Measurements from ENCODE around the gene ANXA11. TPM values are rescaled to one million over a fixed set of nuclear protein-coding genes. Genes with fewer than 3 reads are reported as not detected.

The ANXA11 gene
- total RNA-seq, 2 experiments from 2014 or later: 153 to 159 TPM

DNA sequence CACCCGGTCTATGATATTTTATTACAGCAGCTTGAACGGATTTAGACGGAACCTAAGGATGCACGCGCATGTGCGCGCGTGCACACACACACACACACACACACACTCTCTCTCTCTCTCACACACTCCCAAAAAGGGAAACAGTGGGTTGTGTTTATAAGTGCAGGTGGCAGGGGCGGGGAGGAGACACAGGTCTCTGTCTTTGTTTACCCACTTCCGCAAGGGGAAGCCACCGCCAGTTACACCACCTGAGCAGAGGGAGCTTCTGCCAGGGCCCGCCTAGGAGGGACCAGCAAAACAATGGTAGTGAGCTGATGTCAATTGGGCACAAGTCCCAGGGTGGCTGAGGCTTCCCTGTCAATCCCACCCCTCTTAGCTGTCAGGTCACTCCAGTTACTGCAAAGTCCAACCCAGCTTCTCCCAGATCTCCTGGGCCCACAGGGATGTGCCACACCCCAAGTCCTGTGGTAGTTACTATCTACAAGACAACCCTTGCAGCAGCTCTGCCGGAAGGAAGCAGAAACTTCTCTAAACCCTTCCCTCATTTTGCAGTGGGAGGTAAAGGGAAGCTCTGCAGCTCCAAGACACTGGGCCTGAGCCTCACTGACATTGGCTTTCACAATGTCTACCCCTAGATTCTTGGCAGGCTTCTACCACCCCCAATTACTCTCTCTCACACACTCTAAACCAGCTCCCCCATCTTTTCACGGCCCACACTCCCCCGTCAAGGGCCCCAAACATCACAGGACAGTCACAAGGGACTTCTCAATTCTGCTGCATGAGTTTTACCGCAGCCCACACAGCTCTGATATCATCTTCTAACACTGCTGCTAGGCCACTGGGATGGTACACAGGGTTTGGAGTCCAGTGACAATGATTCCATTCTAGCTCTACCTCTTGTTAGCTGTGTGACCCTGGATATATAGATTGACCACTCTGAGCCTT lies 17.6 kb downstream of the ANXA11 start:
- Mint-ChIP-seq H3K36me3 (ENCODE audit: low read depth) (peaks cover 27% of the 10 kb centered on the region), H3K27ac (peak overlapping the region; percentile 91), H3K4me3 (peak overlapping the region; percentile 80), H3K4me1 (ENCODE audit: low read depth) (peaks cover 90% of the 10 kb centered on the region), H3K27me3 (no peaks in the 10 kb centered on the region), H3K9me3 (no peaks in the 10 kb centered on the region)
- ATAC-seq (ENCODE audit: poor library complexity): peak; percentile 93
- ChIA-PET POLR2A (interaction anchor here (0.6 to 3.2 kb wide), 24 partner anchors 9 to 842 kb away, joined by 3 to 218 read pairs (median 6); partner anchors contain the start of genes ANXA11, PRXL2A and TMEM254), CTCF (interaction anchor here (0.9 to 2.0 kb wide), 5 partner anchors 8 to 43 kb away, joined by 3 to 15 read pairs (median 5); partner anchors contain the start of gene ANXA11)
- no peaks in the 10 kb centered on the region for H3K9me3 ChIP-seq (ENCODE audit: control insufficient read depth in 1 of 2, insufficient read depth in 1 of 2, low read length in 2 of 2)
- H3K4me1 ChIP-seq (ENCODE audit: insufficient read depth, low read length): peaks cover 85% of the 10 kb centered on the region
- H3K27me3 ChIP-seq (ENCODE audit: control insufficient read depth in 1 of 2, insufficient read depth in 2 of 2, low read length in 2 of 2): no peaks in the 10 kb centered on the region
- peak overlapping the region; percentile 76 to 84 for H3K27ac ChIP-seq (ENCODE audit: low read depth in 1 of 2, low read length in 2 of 2)
- TF ChIP-seq, protein P1, sequence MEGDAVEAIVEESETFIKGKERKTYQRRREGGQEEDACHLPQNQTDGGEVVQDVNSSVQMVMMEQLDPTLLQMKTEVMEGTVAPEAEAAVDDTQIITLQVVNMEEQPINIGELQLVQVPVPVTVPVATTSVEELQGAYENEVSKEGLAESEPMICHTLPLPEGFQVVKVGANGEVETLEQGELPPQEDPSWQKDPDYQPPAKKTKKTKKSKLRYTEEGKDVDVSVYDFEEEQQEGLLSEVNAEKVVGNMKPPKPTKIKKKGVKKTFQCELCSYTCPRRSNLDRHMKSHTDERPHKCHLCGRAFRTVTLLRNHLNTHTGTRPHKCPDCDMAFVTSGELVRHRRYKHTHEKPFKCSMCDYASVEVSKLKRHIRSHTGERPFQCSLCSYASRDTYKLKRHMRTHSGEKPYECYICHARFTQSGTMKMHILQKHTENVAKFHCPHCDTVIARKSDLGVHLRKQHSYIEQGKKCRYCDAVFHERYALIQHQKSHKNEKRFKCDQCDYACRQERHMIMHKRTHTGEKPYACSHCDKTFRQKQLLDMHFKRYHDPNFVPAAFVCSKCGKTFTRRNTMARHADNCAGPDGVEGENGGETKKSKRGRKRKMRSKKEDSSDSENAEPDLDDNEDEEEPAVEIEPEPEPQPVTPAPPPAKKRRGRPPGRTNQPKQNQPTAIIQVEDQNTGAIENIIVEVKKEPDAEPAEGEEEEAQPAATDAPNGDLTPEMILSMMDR (IDR thresholded peaks at IDR 0.05): no peak
- H3K4me3 ChIP-seq (ENCODE audit: low read length): peak overlapping the region; percentile 42
- intact Hi-C loops (cut with DNase I, micrococcal nuclease): loop anchor here (1.0 to 5.0 kb wide), 4 partner anchors 17 to 1885 kb away; partner anchors contain the start of gene ANXA11 (in 1 of the 2)
- peak; percentile 72 to 96 (median 83) for DNase-seq
- H3K36me3 ChIP-seq (ENCODE audit: insufficient read depth, low read length): peaks cover 11% of the 10 kb centered on the region

DNA sequence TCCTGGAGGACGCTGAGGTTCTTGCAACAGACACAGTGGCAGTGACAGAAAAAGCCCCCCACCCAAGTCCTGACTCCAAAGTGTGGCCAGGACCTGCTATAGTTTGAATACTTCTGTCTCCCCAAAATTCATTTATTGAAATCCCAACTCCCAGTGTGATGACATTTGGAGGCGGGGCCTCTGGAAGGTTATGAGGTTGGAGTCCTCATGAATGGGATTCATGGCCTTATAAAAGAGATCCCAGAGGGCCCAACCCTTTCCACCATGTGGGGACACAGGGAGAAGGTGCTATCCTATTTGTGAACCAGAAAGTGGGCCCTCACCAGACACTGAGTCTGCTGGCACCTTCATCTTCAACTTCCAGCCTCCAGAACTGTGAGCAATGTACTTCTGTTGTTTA lies 18.3 kb downstream of the ANXA11 start:
- Histone ChIP-seq H3K4me3 (ENCODE audit: low read length) (peak overlapping the region; percentile 42), H3K27me3 (ENCODE audit: control insufficient read depth in 1 of 2, insufficient read depth in 2 of 2, low read length in 2 of 2) (no peaks in the 10 kb centered on the region), H3K9me3 (ENCODE audit: control insufficient read depth in 1 of 2, insufficient read depth in 1 of 2, low read length in 2 of 2) (no peaks in the 10 kb centered on the region), H3K4me1 (ENCODE audit: insufficient read depth, low read length) (peaks cover 86% of the 10 kb centered on the region), H3K27ac (ENCODE audit: low read depth in 1 of 2, low read length in 2 of 2) (peak overlapping the region; percentile 51 to 84), H3K36me3 (ENCODE audit: insufficient read depth, low read length) (peaks cover 11% of the 10 kb centered on the region)
- CTCF ChIA-PET: interaction anchor here (1.2 to 2.0 kb wide), 4 partner anchors 9 to 43 kb away, joined by 5 to 15 read pairs (median 6); no protein-coding TSS in a partner anchor
- Mint-ChIP-seq H3K9me3 (no peaks in the 10 kb centered on the region), H3K27me3 (no peaks in the 10 kb centered on the region), H3K36me3 (ENCODE audit: low read depth) (peaks cover 24% of the 10 kb centered on the region), H3K4me3 (peak overlapping the region; percentile 80), H3K4me1 (ENCODE audit: low read depth) (peaks cover 91% of the 10 kb centered on the region), H3K27ac (peak overlapping the region; percentile 91)
- TF ChIP-seq, protein P1 (IDR thresholded peaks at IDR 0.05): no peak
- intact Hi-C loops (cut with DNase I, micrococcal nuclease): loop anchor here (1.0 to 5.0 kb wide), 4 partner anchors 17 to 1885 kb away; partner anchors contain the start of gene ANXA11 (in 1 of the 2)
- POLR2A ChIA-PET: interaction anchor here (0.6 to 3.2 kb wide), 18 partner anchors 8 to 839 kb away, joined by 3 to 218 read pairs (median 6); partner anchors contain the start of genes ANXA11, PRXL2A and TMEM254
- no peak for DNase-seq
- no peak for ATAC-seq (ENCODE audit: poor library complexity)

DNA sequence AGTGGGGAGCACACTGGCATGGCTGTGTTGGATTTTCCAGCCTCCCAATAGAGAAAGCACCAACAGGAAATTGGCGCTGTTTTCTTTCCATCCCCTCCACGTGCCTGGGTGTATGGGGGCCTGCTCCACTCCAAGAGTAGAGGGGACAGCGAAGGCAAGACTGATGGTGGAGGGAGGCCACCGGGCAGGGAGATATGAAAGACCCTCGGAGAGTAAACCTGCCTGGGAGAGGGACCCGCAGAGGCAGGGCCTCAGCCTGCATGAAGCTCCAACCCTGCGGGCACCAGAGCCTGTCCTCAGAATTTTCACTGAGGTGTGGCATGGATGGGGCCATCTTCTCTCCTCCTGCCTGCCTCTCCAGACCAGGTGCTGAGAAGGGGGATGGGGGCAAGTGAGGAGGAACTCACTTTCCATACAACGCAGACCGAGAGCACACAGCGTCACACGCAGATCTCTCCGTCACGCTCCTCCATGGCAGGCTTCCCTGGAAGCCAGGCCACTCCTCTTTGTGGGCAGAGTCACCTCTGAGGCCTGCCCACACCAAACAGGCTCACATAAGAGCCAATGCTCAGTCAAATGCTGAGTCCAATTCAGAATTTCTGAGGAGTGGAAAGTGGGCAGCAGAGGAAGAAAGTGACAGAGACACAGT lies 18.8 kb downstream of the ANXA11 start:
- H3K27me3 Mint-ChIP-seq: no peaks in the 10 kb centered on the region
- DNase-seq: peak in 5 of 14 experiments; percentile 17 to 54 (median 34)

More for the DNA sequence above, 18.8 kb downstream of the ANXA11 start:
- H3K4me3 ChIP-seq (ENCODE audit: low read length): no peak overlapping the region
- H3K36me3 Mint-ChIP-seq (ENCODE audit: low read depth): peaks cover 24% of the 10 kb centered on the region
- TF ChIP-seq, protein P1 (IDR thresholded peaks at IDR 0.05): no peak
- H3K9me3 Mint-ChIP-seq: no peaks in the 10 kb centered on the region
- intact Hi-C loops (cut with DNase I, micrococcal nuclease): loop anchor here (1.0 to 5.0 kb wide), 4 partner anchors 18 to 1884 kb away; partner anchors contain the start of gene ANXA11 (in 1 of the 2)
- no peak for ATAC-seq (ENCODE audit: poor library complexity)
- ChIA-PET CTCF (interaction anchor here (1.3 to 2.0 kb wide), 3 partner anchors 17 to 42 kb away, joined by 5 to 15 read pairs (median 7); no protein-coding TSS in a partner anchor), POLR2A (interaction anchor here (1.2 to 3.2 kb wide), 11 partner anchors 8 to 839 kb away, joined by 4 to 218 read pairs (median 8); partner anchors contain the start of gene ANXA11)
- H3K9me3 ChIP-seq (ENCODE audit: control insufficient read depth in 1 of 2, insufficient read depth in 1 of 2, low read length in 2 of 2): no peaks in the 10 kb centered on the region
- H3K36me3 ChIP-seq (ENCODE audit: insufficient read depth, low read length): peaks cover 13% of the 10 kb centered on the region
- H3K27me3 ChIP-seq (ENCODE audit: control insufficient read depth in 1 of 2, insufficient read depth in 2 of 2, low read length in 2 of 2): no peaks in the 10 kb centered on the region
- peak overlapping the region; percentile 51 to 84 for H3K27ac ChIP-seq (ENCODE audit: low read depth in 1 of 2, low read length in 2 of 2)
- peak overlapping the region; percentile 80 for H3K4me3 Mint-ChIP-seq
- peaks cover 91% of the 10 kb centered on the region for H3K4me1 Mint-ChIP-seq (ENCODE audit: low read depth)
- peak overlapping the region; percentile 91 for H3K27ac Mint-ChIP-seq
- peaks cover 81% of the 10 kb centered on the region for H3K4me1 ChIP-seq (ENCODE audit: insufficient read depth, low read length)

Measured in CD4-positive, alpha-beta T cell (primary cell).